GM23248 (cell line): Measurements from ENCODE around the gene C20orf144.

Experiments used
- EZH2 ChIP-seq: fragments of 200-600 bp; sonication (generic); IDR thresholded peaks from 2 replicates; pipeline ENCODE4 v1.6.1; 2018; ENCODE audit warnings: antibody characterized with exemption, mild to moderate bottlenecking; ENCODE audit not compliant: insufficient read depth, poor library complexity, severe bottlenecking
- EZH2phosphoT487 ChIP-seq: fragments of 200-600 bp; sonication (generic); IDR thresholded peaks from 2 replicates; pipeline ENCODE4 v1.6.1; 2018; ENCODE audit warnings: antibody characterized with exemption, moderate library complexity, mild to moderate bottlenecking, low read depth; ENCODE audit not compliant: insufficient read depth

GRCh38 chr20:33676121-33676520, 14.0 kb downstream of the C20orf144 start:
- no peak for TF ChIP-seq EZH2phosphoT487
- TF ChIP-seq EZH2, result no peak
